Lung (tissue), 12 donors: ENCODE results near the gene SIRT4. TPM values are rescaled to one million over a fixed set of nuclear protein-coding genes. Genes with fewer than 3 reads are reported as not detected.

Source experiments
- ATAC-seq: fragments of 200-7000 bp; cut with Tn5 transposase; one replicate; pipeline ENCODE4 v1.9.1; 2020; ENCODE audit warnings: moderate number of reproducible peaks; ENCODE audit not compliant: insufficient read depth, low FRiP score
- DNase-seq, 3 donors: peaks; one replicate each; pipeline ENCODE4 v3.0.0-alpha.2; 2013 to 2017
- H3K27ac ChIP-seq, 2 donors: one replicate each; pipeline ENCODE4 v1.5.1; 2013; ENCODE audit warnings: mild to moderate bottlenecking in 2 of 2, moderate library complexity in 2 of 2, control low read depth in 1 of 2, inconsistent platforms in 1 of 2, low read depth in 1 of 2, low read length in 1 of 2
- H3K27me3 ChIP-seq, 3 donors: one replicate each; pipeline ENCODE4 v1.5.1; 2013; ENCODE audit warnings: low read length in 2 of 3; ENCODE audit not compliant: control insufficient read depth in 3 of 3, insufficient read depth in 3 of 3
- H3K36me3 ChIP-seq, 4 donors: one replicate each; pipeline ENCODE4 v1.5.1; 2013; ENCODE audit warnings: low read length in 4 of 4, mild to moderate bottlenecking in 1 of 4, moderate library complexity in 1 of 4; ENCODE audit not compliant: control insufficient read depth in 4 of 4, insufficient read depth in 4 of 4
- H3K4me1 ChIP-seq, 5 donors: one replicate each; pipeline ENCODE4 v1.5.1; 2013; ENCODE audit warnings: low read length in 5 of 5, mild to moderate bottlenecking in 2 of 5, moderate library complexity in 1 of 5; ENCODE audit not compliant: control insufficient read depth in 5 of 5, insufficient read depth in 5 of 5
- H3K4me3 ChIP-seq: one replicate; pipeline ENCODE4 v1.5.1; 2013; ENCODE audit warnings: mild to moderate bottlenecking, control low read depth, moderate library complexity
- H3K9ac ChIP-seq, 2 donors: one replicate each; pipeline ENCODE4 v1.5.1; 2013; ENCODE audit warnings: low read length in 2 of 2, control low read depth in 1 of 2; ENCODE audit not compliant: insufficient read depth in 1 of 2
- H3K9me3 ChIP-seq, 4 donors: one replicate each; pipeline ENCODE4 v1.5.1; 2013; ENCODE audit warnings: low read length in 3 of 4, mild to moderate bottlenecking in 1 of 4, moderate library complexity in 1 of 4; ENCODE audit not compliant: control insufficient read depth in 4 of 4, insufficient read depth in 3 of 4
- CTCF ChIP-seq: IDR thresholded peaks from 2 replicates; pipeline ENCODE4 v1.5.1; 2012; ENCODE audit warnings: mild to moderate bottlenecking; ENCODE audit errors: control extremely low read depth, extremely low read depth
- WGBS, 2 donors: extraction: QIAGEN DNeasy Blood & Tissue Kit; methylation state at CpG; one replicate each; pipeline ENCODE4 v1.1.7; 2013; 5-methylcytosine and 5-hydroxymethylcytosine counted together
- polyA plus RNA-seq, 2 donors: library from polyadenylated mRNA; stranded (reverse); fragments of 200-250 nt; gene quantifications; one replicate each; pipeline ENCODE4 v1.2.1, GENCODE V29; 2013
- total RNA-seq, 2 donors: library from RNA; depleted of rRNA in 1 of 2; stranded (reverse); fragments of >200 nt in 1 of 2; gene quantifications; one replicate each; pipeline ENCODE4 v1.2.1, GENCODE V29; 2014 to 2021
- donor health status: control.
- donor health status: control.
- donor health status: Bipolar disorder and iron deficiency.
- donor health status: healthy.
- donor health status: DM: yes; HTN: yes; CAD: no.

Gene SIRT4
- total and polyA plus RNA-seq, 4 donors: 0.95 to 5.9 (median 1.7) TPM

- DNase-seq: no peak
- H3K4me3 ChIP-seq: no peak overlapping the region
- no peaks in the 10 kb centered on the region for H3K27me3 ChIP-seq
- H3K4me1 ChIP-seq: peaks cover 0 to 9% (median 5%) of the 10 kb centered on the region in 5 donors
- no peaks in the 10 kb centered on the region for H3K9me3 ChIP-seq
- 68 to 81% methylated on average over 5 of the region's 5 CpGs for WGBS, 2 donors
- ATAC-seq: no peak
- no peaks in the 10 kb centered on the region for H3K36me3 ChIP-seq
- no peak for TF ChIP-seq CTCF
- H3K9ac ChIP-seq: no peak overlapping the region
- no peak overlapping the region for H3K27ac ChIP-seq
Measured at GRCh38 chr12:120314220-120314619, 12.1 kb downstream of the SIRT4 start.

GRCh38 chr12:120316798-120317223, 14.7 kb downstream of the SIRT4 start:
- DNase-seq (no peak), ATAC-seq (no peak)
- Histone ChIP-seq H3K4me1 (peaks cover 0 to 9% (median 5%) of the 10 kb centered on the region in 5 donors), H3K9me3 (no peaks in the 10 kb centered on the region), H3K9ac (peak overlapping the region; percentile 41 to 84), H3K27me3 (no peaks in the 10 kb centered on the region), H3K4me3 (peak overlapping the region; percentile 41), H3K36me3 (no peaks in the 10 kb centered on the region), H3K27ac (peak overlapping the region; percentile 68 to 78)
- WGBS, 2 donors: 38 to 46% methylated on average over 9 of the region's 9 CpGs
- TF ChIP-seq CTCF: no peak

- TF ChIP-seq CTCF: no peak
- WGBS, 2 donors: 2% methylated on average over 42 of the region's 42 CpGs
- H3K4me3 ChIP-seq: peak overlapping the region; percentile 41
- ATAC-seq (peak; percentile 99), DNase-seq (peak; percentile 99)
- no peaks in the 10 kb centered on the region for H3K9me3 ChIP-seq
- peaks cover 0 to 9% (median 5%) of the 10 kb centered on the region in 5 donors for H3K4me1 ChIP-seq
- peak overlapping the region; percentile 41 to 84 for H3K9ac ChIP-seq
- peak overlapping the region; percentile 68 to 78 for H3K27ac ChIP-seq
- H3K36me3 ChIP-seq: no peaks in the 10 kb centered on the region
- no peaks in the 10 kb centered on the region for H3K27me3 ChIP-seq
Measured at GRCh38 chr12:120317224-120318105, 15.3 kb downstream of the SIRT4 start.
